SK-N-SH (cell line): ENCODE measurements around the gene RPL15. TPM values are rescaled to one million over a fixed set of nuclear protein-coding genes. Genes with fewer than 3 reads are reported as not detected.

Experiments
- CTCF ChIA-PET: fragments of 300-600, 350-600 bp; formaldehyde crosslinking; extraction: SDS; loops from one replicate; lab custom pipeline; 2021; lab: Yijun Ruan, JAX
- POLR2A ChIA-PET: fragments of 350-600 bp; sonication (Branson Sonifier 250); formaldehyde crosslinking; extraction: SDS; loops from one replicate; lab custom pipeline; 2020; ENCODE audit warnings: antibody characterized with exemption, inconsistent platforms; lab: Yijun Ruan, JAX
- DNase-seq: peaks from one replicate; pipeline ENCODE4 v3.0.0; 2012
- H2AFZ ChIP-seq: fragments of 200-600 bp; sonication (generic); 2 replicates; pipeline ENCODE4 v1.8.1; 2016; ENCODE audit warnings: antibody characterized with exemption, mild to moderate bottlenecking, low read depth
- H3F3A ChIP-seq: fragments of 200-600 bp; sonication (generic); replicated peaks from 2 replicates; pipeline ENCODE3; 2016; ENCODE audit warnings: antibody characterized with exemption, mild to moderate bottlenecking; ENCODE audit not compliant: insufficient read depth
- H3K27ac ChIP-seq, 2 experiments: fragments of 200-500 bp in 1 of 2; fragments of 200-600 bp in 1 of 2; sonication (Bioruptor generic) in 1 of 2; sonication (generic), shearing (Covaris generic) in 1 of 2; 2 replicates each; pipeline versions ENCODE4 v1.5.1 to v1.6.1; 2014 to 2016; ENCODE audit warnings: low read depth in 2 of 2, inconsistent platforms in 1 of 2, low read length in 1 of 2, mild to moderate bottlenecking in 1 of 2, mixed read lengths in 1 of 2
- H3K27me3 ChIP-seq: fragments of 200-600 bp; sonication (generic), shearing (Covaris generic); 2 replicates; pipeline ENCODE4 v1.6.1; 2016; ENCODE audit warnings: mixed run types; ENCODE audit not compliant: insufficient read depth
- H3K36me3 ChIP-seq, 2 experiments: fragments of 200-500 bp in 1 of 2; fragments of 200-600 bp in 1 of 2; sonication (Bioruptor generic) in 1 of 2; sonication (generic) in 1 of 2; replicated peaks in 1 of 2; 2 replicates each; pipeline versions ENCODE3 to v1.5.1; 2014 to 2016; ENCODE audit warnings: low read length in 1 of 2, mild to moderate bottlenecking in 1 of 2; ENCODE audit not compliant: insufficient read depth in 2 of 2, control insufficient read depth in 1 of 2
- H3K4me1 ChIP-seq, 2 experiments: fragments of 200-500 bp in 1 of 2; fragments of 200-600 bp in 1 of 2; sonication (Bioruptor generic) in 1 of 2; sonication (generic), shearing (Covaris generic) in 1 of 2; 2 replicates each; pipeline versions ENCODE4 v1.5.1 to v1.6.1; 2014 to 2016; ENCODE audit warnings: low read depth in 1 of 2, low read length in 1 of 2, mixed run types in 1 of 2; ENCODE audit not compliant: insufficient read depth in 2 of 2, control insufficient read depth in 1 of 2
- H3K4me2 ChIP-seq: fragments of 200-600 bp; sonication (generic), shearing (Covaris generic); 2 replicates; pipeline ENCODE4 v1.6.1; 2017; ENCODE audit warnings: mixed run types
- H3K4me3 ChIP-seq, 2 experiments: fragments of 200-500 bp in 1 of 2; fragments of 200-600 bp in 1 of 2; sonication (Bioruptor generic) in 1 of 2; sonication (generic), shearing (Covaris generic) in 1 of 2; 2 replicates each; pipeline versions ENCODE4 v1.5.1 to v1.8.1; 2014 to 2016; ENCODE audit warnings: low read depth in 2 of 2, inconsistent platforms in 1 of 2, low read length in 1 of 2, mild to moderate bottlenecking in 1 of 2, mixed read lengths in 1 of 2, moderate library complexity in 1 of 2
- H3K79me2 ChIP-seq: fragments of 200-600 bp; sonication (generic); 2 replicates; pipeline ENCODE4 v1.8.1; 2017; ENCODE audit warnings: mild to moderate bottlenecking; ENCODE audit not compliant: insufficient read depth
- H3K9ac ChIP-seq: fragments of 200-600 bp; sonication (generic); 2 replicates; pipeline ENCODE4 v1.6.1; 2017; ENCODE audit warnings: mixed run types
- H3K9me2 ChIP-seq: fragments of 200-600 bp; sonication (generic); 2 replicates; pipeline ENCODE4 v1.6.1; 2017; ENCODE audit warnings: mixed run types
- H3K9me3 ChIP-seq: fragments of 200-600 bp; sonication (generic); 2 replicates; pipeline ENCODE4 v1.6.1; 2017; ENCODE audit warnings: mixed run types, mild to moderate bottlenecking, moderate library complexity
- H4K20me1 ChIP-seq: fragments of 200-600 bp; sonication (generic); 2 replicates; pipeline ENCODE4 v1.6.1; 2017; ENCODE audit warnings: mild to moderate bottlenecking, mixed run types; ENCODE audit not compliant: insufficient read depth
- CHD2 ChIP-seq: fragments of 150-350 bp; IDR thresholded peaks from 2 replicates; pipeline ENCODE4 v1.6.1; 2018; ENCODE audit warnings: low read length; ENCODE audit not compliant: partially characterized antibody
- CTCF ChIP-seq: fragments of 200-600 bp; sonication (generic); IDR thresholded peaks from 2 replicates; pipeline ENCODE4 v1.6.1; 2017; ENCODE audit warnings: antibody characterized with exemption, mild to moderate bottlenecking, moderate library complexity
- ELF1 ChIP-seq: IDR thresholded peaks from 2 replicates; pipeline ENCODE4 v1.4.0; 2012
- FOXJ3 ChIP-seq: sonication (generic); formaldehyde crosslinking; IDR thresholded peaks from 2 replicates; pipeline ENCODE4 v1.5.1; 2020; ENCODE audit warnings: mild to moderate bottlenecking, missing genetic modification reagents
- IRF3 ChIP-seq: fragments of 150-350 bp; IDR thresholded peaks from 2 replicates; pipeline ENCODE4 v1.6.1; 2016; ENCODE audit warnings: mild to moderate bottlenecking, low read depth, low read length
- MAX ChIP-seq: IDR thresholded peaks from 2 replicates; pipeline ENCODE4 v1.4.0; 2012; ENCODE audit warnings: low read depth
- NRF1 ChIP-seq: IDR thresholded peaks from 2 replicates; pipeline ENCODE4 v1.6.1; 2012; ENCODE audit warnings: low read depth, mild to moderate bottlenecking, low read length
- RAD21 ChIP-seq: IDR thresholded peaks from 2 replicates; pipeline ENCODE4 v1.6.1; 2012; ENCODE audit warnings: mild to moderate bottlenecking, low read length
- RCOR1 ChIP-seq: fragments of 150-350 bp; IDR thresholded peaks from 2 replicates; pipeline ENCODE4 v1.6.1; 2017; ENCODE audit warnings: antibody characterized with exemption, low read length
- REST ChIP-seq: IDR thresholded peaks from 2 replicates; pipeline ENCODE4 v1.6.1; 2012; ENCODE audit warnings: mild to moderate bottlenecking, low read depth, low read length, moderate library complexity
- SIN3A ChIP-seq: IDR thresholded peaks from 2 replicates; pipeline ENCODE4 v1.6.1; 2012; ENCODE audit warnings: low read depth, mild to moderate bottlenecking, low read length, moderate library complexity, borderline replicate concordance
- SMC3 ChIP-seq: IDR thresholded peaks from 2 replicates; pipeline ENCODE4 v1.6.1; 2012; ENCODE audit warnings: low read depth, low read length, improper control_type of control experiment
- TEAD4 ChIP-seq: IDR thresholded peaks from 2 replicates; pipeline ENCODE4 v1.4.0; 2012; ENCODE audit warnings: mild to moderate bottlenecking, borderline replicate concordance; ENCODE audit not compliant: insufficient read depth
- USF2 ChIP-seq: fragments of 150-350 bp; IDR thresholded peaks from 2 replicates; pipeline ENCODE4 v1.6.1; 2017; ENCODE audit warnings: antibody characterized with exemption, low read length, low read depth, borderline replicate concordance
- YY1 ChIP-seq: IDR thresholded peaks from 2 replicates; pipeline ENCODE4 v1.4.0; 2012; ENCODE audit warnings: low read depth, mild to moderate bottlenecking
- ZBTB33 ChIP-seq: IDR thresholded peaks from 2 replicates; pipeline ENCODE4 v1.4.0; 2012; ENCODE audit warnings: low read depth, borderline replicate concordance
- WGBS: methylation state at CpG from one replicate; pipeline ENCODE4 v1.1.6; 2017; ENCODE audit warnings: low lambda C conversion rate; 5-methylcytosine and 5-hydroxymethylcytosine counted together
- polyA plus RNA-seq, 3 experiments: library from polyadenylated mRNA; depleted of rRNA; stranded (reverse); fragments of >200 nt; gene quantifications; 2 replicates each; pipeline ENCODE4 v1.2.3, GENCODE V29; 2012

The RPL15 gene
- polyA plus RNA-seq, 1 of the 3 experiments (the other 2 are of a cell fraction), result 5,582 TPM

- TF ChIP-seq ZBTB33 (no peak), CTCF (no peak), NRF1 (peak; percentile 78), FOXJ3 (CRISPR knock-in tag) (0 out of 2 replicates have a peak, but pooled peaks have one; percentile 28), USF2 (peak; percentile 73), RAD21 (no peak), TEAD4 (peak; percentile 57; the same call in 1 of the 2 replicates)
- TF ChIP-seq, all 33 proteins: peak for 16
Observed at GRCh38 chr3:23945913-23946687, 29.2 kb downstream of the RPL15 start (continued).

- H3K79me2 ChIP-seq, result peaks cover 78% of the 10 kb centered on the region
- no peak overlapping the region for H2AFZ ChIP-seq
- DNase-seq, result no peak
- no peak overlapping the region for H3K4me3 ChIP-seq
- H3K27ac ChIP-seq, result 0 out of 4 replicates have a peak overlapping the region, but pooled peaks of 1 of the 2 experiments have one; percentile 86
- ChIA-PET CTCF (no interaction called here), POLR2A (no interaction called here)
- peaks cover 14% of the 10 kb centered on the region for H3F3A ChIP-seq
- H3K36me3 ChIP-seq, result peaks cover 0 to 11% of the 10 kb centered on the region in 2 experiments
- H3K9me3 ChIP-seq, result no peaks in the 10 kb centered on the region
- no peak overlapping the region for H3K4me2 ChIP-seq
- H3K9ac ChIP-seq, result no peak overlapping the region
- peaks cover 16 to 40% of the 10 kb centered on the region in 2 experiments for H3K4me1 ChIP-seq
- peaks cover 77% of the 10 kb centered on the region for H4K20me1 ChIP-seq
- WGBS, result 100% methylated on average over 2 of the region's 2 CpGs
- H3K9me2 ChIP-seq, result no peaks in the 10 kb centered on the region
- no peaks in the 10 kb centered on the region for H3K27me3 ChIP-seq
- TF ChIP-seq NRF1, result no peak
- TF ChIP-seq CHD2, result no peak
- TF ChIP-seq MAX, result no peak
- TF ChIP-seq TEAD4, result no peak
- no peak for TF ChIP-seq ELF1
- no peak for TF ChIP-seq IRF3
- no peak for TF ChIP-seq SMC3
- no peak for TF ChIP-seq SIN3A
- TF ChIP-seq REST, result no peak
- TF ChIP-seq YY1, result no peak
- no peak for TF ChIP-seq FOXJ3 (CRISPR knock-in tag)
- no peak for TF ChIP-seq ZBTB33
- TF ChIP-seq RCOR1, result no peak
Observed at GRCh38 chr3:23948761-23949160, 31.8 kb downstream of the RPL15 start.
